GM12872 (cell line): ENCODE results near the gene DKKL1.

ENCODE experiments used
- TF ChIP-seq, protein P1 (sequence below): IDR thresholded peaks from 3 replicates; pipeline ENCODE4 v1.5.1; 2011; ENCODE audit warnings: low read depth, mild to moderate bottlenecking, low read length, moderate library complexity; ENCODE audit not compliant: insufficient read depth

DKKL1 gene

DNA sequence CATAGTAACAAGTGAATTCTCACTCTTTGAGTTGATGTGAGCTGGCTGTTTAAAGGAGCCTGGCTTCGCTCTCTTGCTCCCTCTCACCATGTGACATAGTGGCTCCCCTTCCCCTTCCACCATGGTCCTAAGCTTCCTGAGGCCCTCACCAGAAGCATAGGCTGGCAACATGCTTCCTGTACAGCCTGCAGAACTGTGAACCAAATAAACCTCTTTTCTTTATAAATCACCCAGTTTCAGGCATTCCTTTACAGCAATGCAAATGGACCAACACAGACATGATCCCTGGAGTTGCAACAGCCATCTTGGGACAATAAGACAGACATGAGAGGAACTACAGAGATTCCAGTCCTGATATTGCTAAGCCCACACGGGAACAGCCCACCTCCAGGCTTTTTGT is 14.1 kb upstream of the DKKL1 start:
- TF ChIP-seq, protein P1, sequence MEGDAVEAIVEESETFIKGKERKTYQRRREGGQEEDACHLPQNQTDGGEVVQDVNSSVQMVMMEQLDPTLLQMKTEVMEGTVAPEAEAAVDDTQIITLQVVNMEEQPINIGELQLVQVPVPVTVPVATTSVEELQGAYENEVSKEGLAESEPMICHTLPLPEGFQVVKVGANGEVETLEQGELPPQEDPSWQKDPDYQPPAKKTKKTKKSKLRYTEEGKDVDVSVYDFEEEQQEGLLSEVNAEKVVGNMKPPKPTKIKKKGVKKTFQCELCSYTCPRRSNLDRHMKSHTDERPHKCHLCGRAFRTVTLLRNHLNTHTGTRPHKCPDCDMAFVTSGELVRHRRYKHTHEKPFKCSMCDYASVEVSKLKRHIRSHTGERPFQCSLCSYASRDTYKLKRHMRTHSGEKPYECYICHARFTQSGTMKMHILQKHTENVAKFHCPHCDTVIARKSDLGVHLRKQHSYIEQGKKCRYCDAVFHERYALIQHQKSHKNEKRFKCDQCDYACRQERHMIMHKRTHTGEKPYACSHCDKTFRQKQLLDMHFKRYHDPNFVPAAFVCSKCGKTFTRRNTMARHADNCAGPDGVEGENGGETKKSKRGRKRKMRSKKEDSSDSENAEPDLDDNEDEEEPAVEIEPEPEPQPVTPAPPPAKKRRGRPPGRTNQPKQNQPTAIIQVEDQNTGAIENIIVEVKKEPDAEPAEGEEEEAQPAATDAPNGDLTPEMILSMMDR, result no peak

DNA sequence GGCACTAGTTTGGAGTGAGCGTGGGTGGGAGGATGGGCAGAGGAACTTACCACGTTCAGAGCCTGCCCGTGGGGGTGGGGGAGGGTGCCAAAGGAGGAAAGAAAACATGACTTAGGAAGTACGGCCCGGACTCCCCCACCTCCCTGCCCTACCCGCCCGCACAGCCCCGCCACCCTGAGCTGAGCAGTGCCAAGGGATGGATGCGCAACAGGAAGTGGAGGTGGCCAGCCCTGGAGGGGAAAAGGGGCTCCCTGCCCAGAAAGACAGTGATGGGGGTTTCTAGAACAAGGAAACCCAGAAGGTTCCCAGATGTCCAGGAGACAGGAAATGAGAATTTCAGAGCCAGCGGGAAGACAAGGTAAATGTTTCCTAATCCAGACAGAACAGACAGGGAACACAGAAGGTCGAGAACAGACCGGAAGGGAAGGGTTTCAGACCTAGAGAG is 7.7 kb upstream of the DKKL1 start:
- TF ChIP-seq, protein P1, result no peak

DNA sequence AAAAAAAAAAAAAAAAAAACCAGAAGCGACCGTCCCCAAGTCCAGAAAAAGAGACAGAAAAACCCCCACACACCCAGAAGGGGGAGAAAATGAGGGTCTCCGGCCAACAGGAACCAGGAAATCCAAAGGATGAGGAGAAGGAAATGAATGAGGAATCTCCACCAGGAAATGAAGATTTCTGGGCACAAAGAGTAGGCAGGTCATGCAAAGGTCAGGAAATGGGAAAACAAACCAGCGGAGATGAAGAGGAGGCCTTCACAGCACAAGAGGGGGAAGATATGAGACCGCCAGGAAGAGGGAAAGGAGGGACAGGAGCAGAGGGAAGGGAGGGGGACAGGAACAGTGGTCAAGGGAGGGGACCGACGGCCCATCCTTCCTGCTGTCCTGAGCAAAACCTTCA is 7.3 kb upstream of the DKKL1 start:
- TF ChIP-seq, protein P1, result no peak

DNA sequence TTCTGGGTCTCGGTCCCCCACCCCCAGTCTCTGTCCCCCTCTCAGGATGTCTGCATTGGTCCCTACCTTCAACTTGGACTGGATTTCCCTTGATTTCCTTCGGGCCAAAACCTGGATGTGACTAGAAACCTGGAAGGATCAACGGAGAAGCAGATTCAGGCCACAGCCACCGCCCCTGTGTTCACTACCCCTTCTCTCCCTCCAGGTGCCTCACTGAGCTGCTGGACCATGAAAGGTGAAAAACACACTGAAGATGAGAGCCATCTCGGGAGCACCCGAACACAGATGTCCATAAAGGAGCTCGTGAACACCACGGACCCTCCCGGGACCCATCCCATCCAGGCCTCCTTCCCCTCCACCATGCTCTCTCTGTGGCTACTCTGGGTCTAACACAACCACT is 6.5 kb upstream of the DKKL1 start:
- TF ChIP-seq, protein P1, result 0 out of 3 replicates have a peak, but pooled peaks have one; percentile 5

DNA sequence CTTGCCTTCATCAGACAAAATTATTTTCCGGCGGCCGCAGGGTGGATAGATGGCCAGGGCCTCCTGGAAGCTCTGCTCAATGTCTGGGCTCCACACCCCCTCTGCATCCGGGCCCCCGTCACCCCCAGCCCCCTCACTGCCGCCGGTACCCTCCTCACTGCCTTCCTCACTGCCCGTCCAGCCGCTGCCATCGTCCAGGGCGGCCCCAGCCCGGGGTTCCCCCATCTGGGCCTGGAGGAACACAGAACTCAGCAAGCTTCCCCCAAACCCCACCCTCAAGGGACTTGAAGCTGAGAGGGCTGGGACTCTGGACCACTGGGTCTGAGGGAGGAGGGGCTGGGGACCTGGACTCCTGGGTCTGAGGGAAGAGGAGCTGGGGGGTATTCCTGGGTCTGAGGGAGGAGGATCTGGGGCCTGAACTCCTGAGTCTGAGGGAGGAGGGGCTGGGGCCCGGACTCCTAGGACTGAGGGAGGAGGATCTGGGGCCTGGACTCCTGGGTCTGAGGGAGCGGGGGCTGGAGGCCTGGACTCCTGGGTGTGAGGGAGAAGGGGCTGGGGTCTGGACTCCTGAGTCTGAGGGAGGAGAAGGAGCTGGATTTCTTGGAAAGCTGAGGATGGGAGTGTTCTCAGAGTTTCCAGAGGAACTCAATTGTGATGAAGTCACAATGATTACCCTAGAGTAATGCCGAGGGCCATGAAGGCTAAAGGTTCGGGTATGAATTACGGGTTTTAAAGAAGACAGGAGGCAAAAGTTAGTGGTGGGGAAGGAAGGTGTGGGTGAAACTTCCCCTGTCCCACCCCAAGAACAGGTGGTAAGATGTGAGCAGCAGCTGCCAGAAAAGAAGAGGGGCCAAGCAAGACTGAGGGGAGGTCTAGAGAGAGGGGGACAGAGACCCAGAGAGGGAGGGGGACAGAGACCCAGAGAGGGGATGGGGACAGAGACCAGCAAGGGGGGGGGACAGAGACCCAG is 3.5 kb upstream of the DKKL1 start:
- TF ChIP-seq, protein P1, result no peak

DNA sequence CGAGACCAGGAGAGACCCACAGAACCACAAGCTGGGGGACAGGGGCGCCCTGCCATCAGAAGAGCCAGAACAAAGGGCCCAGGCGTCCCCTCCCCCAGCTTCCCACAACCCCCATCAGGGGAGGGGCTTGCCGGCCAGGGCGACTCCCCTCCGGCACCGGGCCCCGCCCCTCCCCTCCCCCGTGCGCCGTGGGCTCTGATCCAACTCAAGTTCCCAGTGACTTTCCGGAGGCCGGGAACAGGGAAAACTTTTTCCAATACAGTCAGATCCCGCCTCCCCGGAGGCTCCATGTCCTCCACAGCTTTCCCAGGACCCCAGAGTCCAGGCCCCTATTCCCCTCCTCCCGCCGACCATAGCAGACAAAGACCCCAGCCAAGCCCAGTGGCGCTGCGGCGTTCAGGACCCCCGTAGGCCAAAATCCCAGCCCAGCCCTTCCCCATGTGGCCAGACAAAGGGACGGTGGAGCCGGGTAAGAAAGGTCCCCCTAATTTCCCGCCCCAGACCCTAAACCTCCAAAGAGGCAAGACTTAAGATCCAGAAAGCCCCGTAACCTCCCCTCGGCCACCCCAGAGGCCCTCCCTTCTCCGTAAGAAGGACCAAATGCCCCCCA is 2.1 kb upstream of the DKKL1 start:
- TF ChIP-seq, protein P1, result no peak
